ENCODE data around the gene DBNL. TPM values are rescaled to one million over a fixed set of nuclear protein-coding genes. Genes with fewer than 3 reads are reported as not detected.
A peak's percentile ranks its signal among the peaks of the same experiment; 100 is the strongest.
"Not testable (repeated sequence)": the region's sequence is repeated elsewhere in the genome, so short reads cannot be mapped to it uniquely, and the experiment has no call there.

Gene DBNL
- total RNA-seq, 6 donors from 2014 or later = 81.8 to 169 (median 130) TPM

DNA sequence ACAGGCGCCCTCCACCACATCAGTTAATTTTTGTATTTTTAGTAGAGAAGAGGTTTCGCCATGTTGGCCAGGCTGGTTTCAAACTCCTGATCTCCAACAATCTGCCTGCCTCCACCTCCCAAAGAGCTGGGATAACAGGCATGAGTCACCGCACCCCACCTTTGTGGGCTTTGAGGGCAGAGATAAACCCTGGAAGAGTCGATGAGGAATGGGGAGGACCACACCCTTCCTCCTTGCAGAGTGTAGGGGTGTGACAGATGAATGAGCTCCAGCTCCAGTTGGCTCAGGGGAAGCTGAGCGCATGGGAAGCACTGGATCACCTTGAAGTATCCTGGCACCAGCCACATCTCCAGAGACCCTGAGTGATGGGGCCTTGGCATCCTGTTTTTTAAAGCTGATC is 14.5 kb upstream of the DBNL start:
- not testable (repeated sequence) for DNase-seq; H3K36me3 ChIP-seq; H3K27me3 ChIP-seq; H3K4me1 ChIP-seq; ATAC-seq (ENCODE audit: low FRiP score in 2 of 2); H3K9me3 ChIP-seq; H3K27ac ChIP-seq; H3K4me3 ChIP-seq
- no CpG with 5 or more reads among the region's 5 CpGs for WGBS, 2 donors

DNA sequence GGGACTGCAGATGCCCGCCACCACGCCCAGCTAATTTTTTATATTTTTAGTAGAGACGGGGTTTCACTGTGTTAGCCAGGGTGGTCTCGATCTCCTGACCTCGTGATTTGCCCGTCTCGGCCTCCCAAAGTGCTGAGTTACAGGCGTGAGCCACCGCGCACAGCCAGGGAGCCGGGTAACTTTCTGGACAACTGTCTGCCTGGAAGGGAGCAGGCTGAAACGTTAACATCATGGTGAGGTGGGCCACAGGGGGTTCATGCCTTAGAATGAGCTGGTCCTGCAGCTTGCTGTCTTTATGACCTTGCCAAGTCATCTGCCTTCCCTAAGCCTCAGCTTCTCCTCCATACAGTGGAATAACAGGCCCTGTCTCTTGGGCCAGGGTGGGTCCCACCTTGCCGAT is 13.2 kb upstream of the DBNL start:
- H3K27me3 ChIP-seq; H3K27ac ChIP-seq; H3K4me3 ChIP-seq; H3K9me3 ChIP-seq; H3K4me1 ChIP-seq; ATAC-seq (ENCODE audit: low FRiP score in 2 of 2); DNase-seq; H3K36me3 ChIP-seq: not testable (repeated sequence)
- 94% methylated on average over 12 of the region's 13 CpGs for WGBS, 2 donors

DNA sequence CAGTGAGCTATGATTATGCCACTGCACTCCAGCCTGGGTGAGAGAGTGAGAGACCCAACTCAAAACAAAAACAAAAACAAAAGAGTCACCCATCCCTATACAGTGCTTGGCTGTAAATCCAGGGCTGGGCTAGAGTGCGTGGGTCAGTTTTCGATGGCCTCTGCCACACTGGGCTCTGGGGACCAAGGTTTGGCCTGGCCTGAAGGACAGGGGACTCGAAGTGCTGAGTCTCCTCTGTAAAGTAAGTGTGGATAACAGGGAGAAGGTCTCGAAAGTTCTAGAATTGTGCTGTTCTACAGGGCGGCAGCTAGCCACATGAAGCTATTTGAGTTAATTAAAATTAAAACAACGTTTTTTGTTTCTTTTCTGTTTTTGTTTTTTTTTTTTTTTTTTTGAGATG is 12.5 kb upstream of the DBNL start:
- WGBS, 2 donors = 84 to 87% methylated on average over 6 of the region's 6 CpGs
- not testable (repeated sequence) for H3K9me3 ChIP-seq; H3K4me3 ChIP-seq; H3K27me3 ChIP-seq; H3K27ac ChIP-seq; DNase-seq; H3K4me1 ChIP-seq; H3K36me3 ChIP-seq; ATAC-seq (ENCODE audit: low FRiP score in 2 of 2)

DNA sequence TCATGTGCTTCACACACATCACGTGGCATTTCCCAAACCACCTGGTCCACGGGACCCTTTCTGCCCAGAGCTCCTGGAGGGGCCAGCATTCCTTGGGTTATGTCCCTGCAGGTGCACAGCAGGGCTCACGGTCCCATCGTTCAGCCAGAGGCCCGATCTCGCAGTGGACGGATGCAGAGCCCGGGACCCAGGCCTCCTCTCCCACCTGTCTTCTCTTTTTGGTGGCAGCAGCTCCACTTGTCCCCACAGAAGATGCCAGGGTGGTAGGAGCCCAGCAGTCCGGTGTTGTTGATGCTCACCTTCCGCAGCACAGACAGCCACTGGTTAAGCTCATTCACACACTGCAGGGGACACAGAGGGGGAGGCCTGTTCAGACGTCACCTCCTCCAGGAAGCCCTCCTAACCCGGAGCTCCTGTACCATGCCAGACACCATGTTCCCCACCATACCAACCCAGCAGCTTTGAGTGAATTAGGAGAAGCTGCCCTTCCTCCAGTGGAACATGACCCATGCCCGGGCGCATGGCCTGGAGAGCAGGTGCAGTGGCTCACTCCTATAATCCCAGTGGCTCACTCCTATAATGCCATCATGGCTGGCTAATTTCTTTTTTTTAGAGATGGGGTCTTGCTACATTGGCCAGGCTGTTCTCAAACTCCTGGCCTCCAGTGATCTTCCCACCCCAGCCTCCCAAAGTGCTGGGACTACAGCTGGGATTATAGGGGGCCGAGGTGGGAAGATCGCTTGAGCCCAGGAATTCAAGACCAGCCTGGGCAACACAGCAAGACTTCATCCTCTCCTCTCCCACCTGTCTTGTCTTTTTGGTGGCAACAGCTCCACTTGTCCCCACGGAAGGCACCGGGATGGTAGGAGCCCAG is 10.3 kb upstream of the DBNL start:
- ATAC-seq (ENCODE audit: low FRiP score in 2 of 2) = not testable (repeated sequence)

DNA sequence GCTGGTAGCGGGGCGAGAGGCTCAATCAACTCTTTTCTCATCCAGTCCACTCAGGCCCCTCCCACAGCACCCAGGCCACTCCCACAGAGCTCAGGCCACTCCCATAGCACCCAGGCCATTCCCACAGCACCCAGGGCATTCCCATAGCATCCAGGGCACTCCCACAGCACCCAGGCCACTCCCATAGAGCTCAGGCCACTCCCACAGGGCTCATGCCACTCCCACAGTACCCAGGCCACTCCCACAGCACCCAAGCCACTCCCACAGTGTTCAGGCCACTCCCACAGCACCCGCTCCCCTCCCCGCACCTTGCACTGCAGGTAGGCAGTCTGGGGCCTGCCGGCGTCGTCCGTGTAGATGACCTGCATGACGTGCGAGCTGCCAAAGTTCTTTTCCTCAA is 8.1 kb upstream of the DBNL start:
- H3K36me3 ChIP-seq, H3K9me3 ChIP-seq, H3K4me1 ChIP-seq, H3K4me3 ChIP-seq, H3K27me3 ChIP-seq, H3K27ac ChIP-seq: not testable (repeated sequence)
- 55 to 63% methylated on average over 4 to 8 of the region's 10 CpGs for WGBS, 2 donors
- DNase-seq (peak in 1 of 2 donors; percentile 52), ATAC-seq (ENCODE audit: low FRiP score in 2 of 2) (peak; percentile 7 to 32)

More for the DNA sequence above, 10.3 kb upstream of the DBNL start:
- not testable (repeated sequence) for DNase-seq, H3K36me3 ChIP-seq, H3K4me3 ChIP-seq, H3K4me1 ChIP-seq, H3K27ac ChIP-seq, H3K9me3 ChIP-seq, H3K27me3 ChIP-seq
- WGBS, 2 donors = 80 to 95% methylated on average over 4 to 16 of the region's 18 CpGs

DNA sequence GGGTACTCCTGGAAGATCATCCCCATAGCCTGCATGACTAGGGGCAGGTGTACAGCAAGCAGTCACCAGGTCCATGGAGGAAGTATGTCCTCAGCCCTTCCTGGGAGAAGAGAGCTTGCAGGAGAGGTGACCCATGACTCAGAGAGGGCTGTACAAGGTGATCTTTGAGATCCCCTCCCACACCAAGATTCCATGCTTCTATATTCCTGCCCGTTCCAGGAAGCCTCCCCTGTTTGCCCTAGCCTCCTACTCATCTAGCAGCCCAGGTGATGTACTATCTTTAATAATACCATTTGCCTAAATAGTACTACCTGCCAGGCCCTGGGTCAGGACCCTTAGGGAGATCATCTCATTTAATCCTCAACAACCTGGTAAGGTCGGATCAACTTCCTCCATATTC is 6.6 kb upstream of the DBNL start:
- DNase-seq; H3K9me3 ChIP-seq; H3K4me3 ChIP-seq; H3K36me3 ChIP-seq; H3K27ac ChIP-seq; ATAC-seq (ENCODE audit: low FRiP score in 2 of 2); H3K4me1 ChIP-seq; H3K27me3 ChIP-seq: not testable (repeated sequence)
- 68 to 83% methylated on average over 2 of the region's 2 CpGs for WGBS, 2 donors

DNA sequence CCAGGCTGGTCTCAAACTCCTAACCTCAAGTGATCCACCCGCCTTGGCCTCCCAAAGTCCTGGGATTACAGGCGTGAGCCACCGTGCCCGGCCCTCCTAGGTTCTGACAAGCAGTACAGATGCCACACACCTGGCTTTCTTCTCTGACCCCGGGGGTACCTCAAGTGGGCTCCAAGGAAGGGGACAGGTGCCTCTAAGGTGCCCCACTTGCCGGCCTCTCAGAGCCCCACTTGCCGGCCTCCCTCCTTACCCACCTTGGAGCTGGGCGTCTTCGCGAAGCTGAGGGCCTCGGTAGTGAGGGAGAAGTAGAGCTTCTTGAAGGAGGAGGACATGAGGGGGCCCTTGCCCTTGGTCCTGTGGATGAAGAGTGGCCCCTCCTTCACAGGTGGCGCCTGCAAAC is 5.9 kb upstream of the DBNL start:
- ATAC-seq (ENCODE audit: low FRiP score in 2 of 2); DNase-seq; H3K27me3 ChIP-seq; H3K9me3 ChIP-seq; H3K27ac ChIP-seq; H3K36me3 ChIP-seq: not testable (repeated sequence)
- WGBS, 2 donors = 57% methylated on average over 5 of the region's 12 CpGs; no CpG with 5 or more reads in 1 of the 2 donors
- H3K4me1 ChIP-seq = peaks cover under 1 to 11% (median 3%) of the 10 kb centered on the region in 4 donors
- peak overlapping the region in 1 of 4 donors; percentile 12 for H3K4me3 ChIP-seq

DNA sequence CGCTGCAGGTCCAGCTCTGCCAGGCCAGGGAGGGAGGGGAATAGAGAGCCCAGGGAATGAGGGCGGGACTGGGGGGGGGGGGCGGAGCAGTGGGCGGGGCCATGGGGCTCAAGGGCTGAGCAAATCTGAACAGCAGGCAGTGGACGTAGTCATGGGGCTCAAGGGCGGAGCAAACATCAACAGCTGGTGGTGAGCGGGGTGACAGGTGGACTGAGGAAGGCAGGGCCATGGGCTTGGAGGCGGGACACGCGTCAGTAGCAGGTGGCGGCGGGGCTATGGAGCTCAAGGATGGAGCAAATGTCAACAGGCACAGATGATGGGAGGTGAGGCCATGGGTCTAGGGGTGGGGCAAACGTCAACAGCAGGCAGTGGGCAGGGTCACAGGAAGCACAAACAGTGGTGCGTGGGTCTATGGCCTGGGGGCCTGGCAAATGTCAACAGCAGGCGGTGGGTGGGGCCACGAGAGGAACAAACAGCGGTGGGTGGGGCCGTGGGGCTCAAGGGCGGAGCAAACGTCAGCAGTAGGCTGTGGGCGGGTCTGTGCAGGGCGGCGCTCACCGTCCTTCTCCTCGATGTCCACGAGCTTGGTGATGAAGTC is 5.4 kb upstream of the DBNL start:
- not testable (repeated sequence) for H3K27me3 ChIP-seq, H3K9me3 ChIP-seq, H3K36me3 ChIP-seq
- ATAC-seq (ENCODE audit: low FRiP score in 2 of 2) = peak; percentile 95 to 97
- peak overlapping the region in 3 of 4 donors; percentile 65 to 85 (median 85) for H3K27ac ChIP-seq
- peak; percentile 29 to 63 for TF ChIP-seq POLR2AphosphoS5 (IDR thresholded peaks at IDR 0.05)
- TF ChIP-seq POLR2A (IDR thresholded peaks at IDR 0.05) = peak in 1 of 4 donors; percentile 30
- DNase-seq = peak; percentile 96 to 97
- WGBS, 2 donors = 0 to 4% methylated on average over 10 to 14 of the region's 26 CpGs
- H3K4me3 ChIP-seq = peak overlapping the region in 3 of 4 donors; percentile 31 to 45 (median 44)
- peaks cover 6 to 16% (median 8%) of the 10 kb centered on the region in 4 donors for H3K4me1 ChIP-seq

DNA sequence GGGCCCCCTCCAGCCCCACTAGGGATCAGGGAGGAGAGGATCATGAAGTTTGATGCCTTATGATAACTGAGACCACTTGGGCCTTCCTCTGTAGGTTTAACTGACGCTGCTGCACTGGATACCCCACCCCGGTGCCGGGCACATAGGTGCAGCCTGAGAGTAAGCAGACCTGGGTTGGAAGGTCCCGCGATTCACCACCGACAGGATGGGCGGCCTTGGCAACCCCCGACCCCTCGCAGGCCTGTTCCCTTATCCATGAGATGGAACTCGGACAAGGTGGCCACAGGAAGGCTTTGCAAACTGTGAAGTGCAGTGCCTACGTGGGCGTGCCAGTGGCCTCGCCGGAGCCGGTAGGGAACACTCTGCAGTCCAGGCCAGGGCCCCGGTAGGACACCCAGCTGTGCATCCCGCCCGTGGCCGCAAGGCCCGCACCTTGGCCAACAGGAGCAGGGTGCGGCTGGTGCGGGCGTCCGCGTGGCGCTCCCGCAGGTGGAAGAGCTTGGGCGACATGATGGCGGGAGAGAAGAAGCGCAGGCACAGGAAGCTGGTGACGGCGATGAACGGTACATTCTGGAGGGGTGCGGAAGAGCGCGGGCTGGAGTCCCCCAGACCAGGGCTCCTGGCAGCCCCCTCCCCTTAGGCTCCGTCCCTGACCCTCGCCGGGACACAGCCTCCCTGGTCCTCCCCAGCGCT is 4.6 kb upstream of the DBNL start:
- 6% methylated on average over 4 of the region's 40 CpGs; no CpG with 5 or more reads in 1 of the 2 donors for WGBS, 2 donors

More for the DNA sequence above, 4.6 kb upstream of the DBNL start:
- H3K9me3 ChIP-seq, H3K36me3 ChIP-seq, H3K27me3 ChIP-seq: not testable (repeated sequence)
- Histone ChIP-seq H3K27ac (peak overlapping the region in 2 of 4 donors; percentile 58 to 74), H3K4me3 (peak overlapping the region in 3 of 4 donors; percentile 36 to 47 (median 46)), H3K4me1 (peaks cover 7 to 19% (median 9%) of the 10 kb centered on the region in 4 donors)
- ATAC-seq (ENCODE audit: low FRiP score in 2 of 2) = peak in 1 of 2 donors; percentile 1
- DNase-seq = peak in 1 of 2 donors; percentile 60

All from upper lobe of left lung (tissue), 6 donors.